EL (cell line): ENCODE measurements around the gene GPX2.

Experiments used
- DNase-seq: peaks from one replicate; pipeline ENCODE4 v3.0.0-alpha.2; 2016

GPX2 gene

GRCh38 chr14:64942531-64943111 lies at the start of gene GPX2:
GPX2 (minus strand) TSS chr14:64942745; CDS start chr14:64942726, 19 bp downstream.
- DNase-seq: no peak

- DNase-seq: no peak
Observed at GRCh38 chr14:64990939-64991338, 48.4 kb upstream of the GPX2 start.

- no peak for DNase-seq
Observed at GRCh38 chr14:64990296-64990695, 47.8 kb upstream of the GPX2 start.

DNA sequence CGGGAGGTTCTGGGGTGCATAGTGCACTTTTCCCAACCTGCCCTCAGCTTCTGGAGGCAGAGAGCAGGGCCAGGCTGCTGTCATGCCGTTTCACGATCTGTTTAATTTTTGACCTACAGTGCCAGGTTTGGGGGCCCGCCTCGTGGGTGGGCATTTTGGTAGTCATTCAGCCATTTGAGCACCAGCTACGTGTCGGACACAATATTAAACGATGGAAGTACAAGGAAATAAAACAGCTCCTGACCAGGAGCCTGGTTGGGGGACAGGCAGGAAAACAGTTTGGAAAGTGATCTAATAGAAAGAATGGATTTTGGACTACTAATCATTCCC lies 44.9 kb upstream of the GPX2 start:
- no peak for DNase-seq

GRCh38 chr14:64986648-64987437 lies 44.3 kb upstream of the GPX2 start, which contains the start of gene FNTB:
FNTB (plus strand) TSS chr14:64986895; CDS start chr14:64986954, 59 bp downstream.
- peak; percentile 97 for DNase-seq

- peak; percentile 64 for DNase-seq
Observed at GRCh38 chr14:64983439-64984310, 41.1 kb upstream of the GPX2 start.

- DNase-seq: no peak
Observed at GRCh38 chr14:64979336-64980074, 37.0 kb upstream of the GPX2 start.

DNA sequence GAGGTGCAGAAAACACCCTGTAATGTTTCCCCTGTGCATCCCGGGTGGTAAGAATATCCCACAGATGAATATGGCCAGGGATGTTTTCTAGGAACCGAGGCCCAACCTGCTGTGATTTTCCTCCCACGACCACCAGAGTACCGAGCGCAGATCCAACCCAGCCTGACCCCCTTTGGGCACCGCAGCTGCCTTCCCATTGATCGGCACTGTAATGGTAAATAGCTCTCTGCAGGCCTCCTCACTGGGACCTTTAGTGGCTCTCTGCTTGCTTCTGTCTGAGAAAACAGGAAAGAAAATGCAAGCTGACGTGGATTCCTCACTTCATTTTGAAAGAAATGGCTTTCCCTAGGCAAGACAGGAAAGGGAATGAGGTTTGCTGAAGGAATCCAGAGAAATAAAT lies 32.0 kb upstream of the GPX2 start:
- DNase-seq: no peak

DNA sequence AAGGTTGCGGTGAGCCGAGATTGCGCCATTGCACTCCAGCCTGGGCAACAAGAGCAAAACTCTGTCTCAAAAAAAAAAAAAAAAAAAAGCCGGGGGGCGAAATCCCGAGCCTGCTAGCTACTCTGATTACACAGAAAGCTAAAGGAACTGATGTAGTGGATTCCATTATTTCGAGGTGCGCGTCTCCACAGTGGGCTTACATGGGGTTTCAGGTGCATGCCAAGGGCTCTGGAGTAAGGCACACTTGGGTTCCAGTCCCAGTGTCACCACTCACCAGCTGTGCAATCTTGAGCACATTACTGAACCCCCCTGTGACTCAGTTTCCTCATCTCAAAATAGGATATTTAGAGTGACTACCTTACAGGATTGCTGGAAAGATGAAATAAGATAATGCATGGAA lies 31.3 kb upstream of the GPX2 start:
- no peak for DNase-seq

DNA sequence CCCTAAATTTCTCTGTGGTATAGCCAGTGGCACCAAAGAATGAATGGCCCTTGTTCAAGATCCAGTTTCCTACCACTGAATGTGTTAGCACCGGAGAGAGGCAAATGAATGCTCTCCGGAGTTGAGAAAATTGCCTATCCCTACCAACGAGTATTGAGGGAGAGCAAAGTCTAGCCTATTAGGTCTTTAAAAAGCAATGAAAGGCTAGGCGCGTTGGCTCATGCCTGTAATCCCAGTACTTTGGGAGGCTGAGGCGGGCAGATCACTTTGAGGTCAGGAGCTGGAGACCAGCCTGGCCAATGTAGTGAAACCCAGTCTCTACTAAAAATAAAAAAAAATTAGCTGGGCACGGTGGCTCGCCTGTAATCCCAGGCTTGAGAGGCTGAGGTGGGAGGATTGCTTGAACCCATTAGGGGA lies 30.5 kb upstream of the GPX2 start:
- DNase-seq: no peak

DNA sequence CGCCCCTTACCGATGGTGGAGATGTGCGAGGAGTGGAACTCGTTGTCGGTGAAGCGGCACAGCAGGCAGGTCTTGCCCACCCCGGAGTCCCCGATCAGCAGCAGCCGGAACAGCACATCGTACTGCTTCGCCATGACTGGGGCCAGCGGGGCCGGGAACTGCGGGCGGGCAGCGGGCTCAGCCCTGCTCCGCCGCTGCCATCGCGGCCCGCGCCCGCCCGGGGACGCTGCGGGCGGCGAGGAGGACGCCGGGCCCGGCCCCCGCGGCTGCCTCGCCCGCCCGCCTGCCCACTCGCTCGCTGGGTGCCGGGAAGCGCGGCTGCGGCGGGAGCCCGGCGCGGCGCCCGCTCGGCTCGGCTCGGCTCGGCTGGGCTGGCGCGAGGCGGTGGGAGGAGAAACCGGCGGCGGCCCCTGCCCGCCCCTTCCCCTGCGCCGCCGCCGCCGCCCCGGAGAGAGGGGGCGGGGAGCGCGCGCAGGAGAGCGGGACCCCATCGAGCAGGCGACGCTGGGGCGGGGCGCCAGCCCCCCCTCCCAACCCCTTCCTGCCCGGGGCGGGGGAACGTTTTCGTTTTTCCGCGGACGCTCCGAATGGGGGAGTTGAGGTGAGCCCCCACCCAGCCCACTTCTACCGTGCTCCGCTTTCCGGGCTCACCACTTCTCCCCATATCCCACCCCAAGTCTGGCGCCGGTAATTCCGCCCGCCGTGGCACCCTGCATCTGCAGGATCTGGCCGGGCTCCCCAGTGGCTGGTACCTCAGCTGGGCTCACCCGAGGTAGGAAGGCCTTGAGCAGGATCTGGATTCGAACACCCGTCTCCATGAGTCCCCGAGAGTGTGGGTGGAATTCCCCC lies 29.6 kb upstream of the GPX2 start, which contains the start of gene RAB15:
Gene RAB15, minus strand, starts transcription at position 394 of the 849 bp plus-strand sequence. Its CDS starts 260 bp downstream, at position 134.
- peak; percentile 35 for DNase-seq

DNA sequence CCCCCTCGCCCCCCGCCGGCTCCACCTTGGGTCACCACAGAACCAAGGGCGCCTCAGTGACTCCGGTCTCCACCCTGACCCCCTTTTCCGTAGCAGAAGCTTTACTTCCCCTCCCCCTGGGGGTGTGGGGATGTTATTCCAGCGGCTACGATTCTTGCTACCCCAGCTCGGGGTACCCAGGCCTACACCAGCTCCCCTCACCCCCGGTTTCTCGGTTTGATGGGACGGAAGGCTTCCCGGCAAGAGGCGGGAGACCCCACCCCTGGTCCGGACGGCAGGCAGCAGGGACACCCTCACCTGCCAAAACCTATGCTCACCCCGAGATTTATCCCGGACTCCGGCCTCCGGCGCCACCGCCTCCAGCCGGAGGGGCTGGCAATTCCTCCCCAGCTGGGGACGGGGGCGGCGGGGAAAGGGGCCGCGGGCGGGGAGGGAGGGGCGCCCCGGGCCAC lies 29.0 kb upstream of the GPX2 start:
- DNase-seq: no peak

- DNase-seq: peak; percentile 63
Observed at GRCh38 chr14:64970776-64971477, 28.4 kb upstream of the GPX2 start.

GRCh38 chr14:64970041-64970440 lies 27.5 kb upstream of the GPX2 start:
- DNase-seq: no peak

- DNase-seq: no peak
Observed at GRCh38 chr14:64968651-64969050, 26.1 kb upstream of the GPX2 start.

- no peak for DNase-seq
Observed at GRCh38 chr14:64968167-64968566, 25.6 kb upstream of the GPX2 start.

GRCh38 chr14:64966976-64967375 lies 24.4 kb upstream of the GPX2 start:
- no peak for DNase-seq

GRCh38 chr14:64965356-64966000 lies 22.9 kb upstream of the GPX2 start:
- no peak for DNase-seq

DNA sequence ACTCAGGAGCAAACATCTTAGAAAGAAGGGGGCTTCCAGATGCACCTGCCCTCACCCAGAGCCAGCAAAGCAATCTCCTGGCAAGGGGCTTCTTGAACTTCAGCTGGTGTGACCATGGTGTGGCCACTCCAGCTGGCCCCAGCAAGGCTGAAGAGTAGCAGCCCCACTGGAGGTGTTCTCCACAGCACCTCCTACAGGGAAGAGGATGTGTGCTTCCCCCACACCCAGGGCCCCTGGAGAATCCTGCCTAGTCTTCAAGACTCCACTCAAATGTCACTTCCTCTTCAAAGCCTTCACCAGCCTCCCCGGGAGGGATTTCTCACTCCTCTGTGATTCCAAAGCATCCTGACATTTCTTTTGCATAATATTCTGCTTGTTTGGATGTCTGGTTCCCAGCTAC lies 21.1 kb upstream of the GPX2 start:
- no peak for DNase-seq

DNA sequence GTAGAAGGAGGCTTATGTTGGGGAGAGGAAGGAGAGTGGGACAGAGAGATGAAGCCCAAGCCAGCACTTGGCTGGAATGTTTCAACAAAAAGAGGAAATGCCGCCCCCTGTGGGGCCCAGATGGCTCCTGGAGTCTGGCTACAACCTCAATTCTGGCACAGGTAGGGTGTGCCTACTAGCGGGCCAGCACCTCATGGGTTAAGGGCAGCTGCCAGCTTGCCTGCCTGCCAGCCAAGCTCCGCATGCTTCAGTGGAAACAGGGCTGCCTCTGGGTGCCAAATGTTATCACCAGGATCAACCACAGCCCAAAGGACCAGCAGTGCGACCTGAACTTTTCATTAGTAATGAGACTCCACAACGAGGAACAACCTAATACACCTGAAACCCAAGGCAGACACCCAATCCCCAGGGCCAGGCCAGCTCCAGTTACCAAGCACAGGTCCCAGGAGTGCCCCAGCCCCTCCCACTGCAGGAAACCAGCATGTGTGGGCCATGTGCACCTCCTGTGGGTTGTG lies 18.3 kb upstream of the GPX2 start:
- DNase-seq: no peak
